T-helper 22 cell (primary cell): ENCODE measurements around the gene CBY2.
"Not testable (repeated sequence)": the region's sequence is repeated elsewhere in the genome, so short reads cannot be mapped to it uniquely, and the experiment has no call there.

Source experiments
- DNase-seq: peaks from one replicate; pipeline ENCODE4 v3.0.0-alpha.2; 2020; ENCODE audit warnings: low read depth

Gene CBY2

DNA sequence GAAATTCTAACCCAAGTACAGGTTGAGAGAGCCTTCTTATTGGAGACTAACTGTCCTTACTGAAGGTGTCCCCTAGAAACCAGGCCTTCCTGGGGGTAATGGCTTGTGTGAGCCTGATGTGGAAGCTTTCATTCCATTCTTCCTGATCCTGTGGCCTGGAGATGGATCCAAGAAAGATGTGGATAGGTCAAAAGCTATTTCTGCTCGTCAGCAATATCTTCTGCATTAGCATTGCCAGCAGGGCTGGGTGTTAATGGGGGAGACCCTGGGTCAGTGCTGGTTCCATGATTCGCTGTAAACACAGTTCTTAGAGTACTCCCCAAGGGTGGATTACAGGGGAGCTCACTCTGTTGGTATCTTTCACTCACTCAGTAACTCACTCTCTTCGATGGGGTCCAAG lies 42.9 kb downstream of the CBY2 start:
- no peak for DNase-seq

DNA sequence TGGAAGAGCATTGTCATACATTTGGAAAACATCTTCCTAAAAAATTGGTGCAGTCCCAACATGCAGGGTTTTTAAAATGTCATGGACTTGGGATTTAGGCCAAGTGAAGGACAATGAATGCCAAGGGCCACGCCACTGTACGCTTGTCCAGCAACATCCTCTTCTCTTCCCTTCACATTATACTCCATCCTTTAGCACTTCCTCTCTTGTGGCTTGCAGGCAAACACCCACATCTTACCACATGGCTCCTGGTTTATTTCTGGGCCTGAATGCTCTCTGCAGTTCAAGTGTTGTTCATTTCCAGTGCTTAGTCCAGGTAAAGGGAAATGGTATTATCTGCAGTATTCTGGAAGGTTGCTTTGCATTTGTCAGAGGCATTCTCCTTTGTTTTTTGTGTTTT lies 45.0 kb downstream of the CBY2 start:
- no peak for DNase-seq

DNA sequence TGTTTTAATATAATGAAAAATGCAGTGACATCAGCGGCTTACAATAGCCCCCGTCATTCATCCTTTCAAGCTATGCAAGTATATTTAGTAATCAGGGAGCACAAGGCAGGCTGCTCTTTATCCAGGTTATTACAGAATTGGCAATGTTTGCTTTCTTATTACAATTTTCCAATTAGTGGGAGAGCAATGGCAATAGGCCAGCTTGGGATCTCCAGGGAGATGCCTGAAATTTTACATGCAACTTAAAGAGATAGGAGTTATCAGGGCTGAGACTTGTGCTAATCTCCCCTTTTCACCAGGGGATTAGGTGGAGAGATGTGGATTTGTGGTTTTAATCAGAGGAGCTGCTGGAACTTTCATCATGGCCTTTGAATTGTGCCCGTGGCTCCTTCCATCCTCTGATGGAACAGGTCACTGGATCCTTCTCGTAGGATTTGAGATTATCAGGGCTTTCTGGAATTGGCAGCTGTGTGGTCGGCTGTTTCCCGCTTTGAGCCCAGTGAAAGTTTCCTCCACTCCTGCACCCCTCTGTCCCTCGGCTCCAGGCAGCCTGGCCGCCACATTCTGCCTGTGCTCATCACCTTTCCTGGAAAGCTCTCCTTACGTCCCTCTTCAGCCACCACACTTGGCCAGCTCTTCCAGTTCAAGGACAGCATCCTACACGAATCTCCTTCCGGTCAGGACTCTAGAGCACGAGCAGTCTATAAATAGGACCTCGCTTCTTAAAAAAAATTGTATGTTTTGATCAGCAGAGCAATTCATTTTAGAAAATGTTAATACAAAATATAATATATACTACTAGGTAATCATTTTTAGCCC lies 47.0 kb downstream of the CBY2 start:
- no peak for DNase-seq

DNA sequence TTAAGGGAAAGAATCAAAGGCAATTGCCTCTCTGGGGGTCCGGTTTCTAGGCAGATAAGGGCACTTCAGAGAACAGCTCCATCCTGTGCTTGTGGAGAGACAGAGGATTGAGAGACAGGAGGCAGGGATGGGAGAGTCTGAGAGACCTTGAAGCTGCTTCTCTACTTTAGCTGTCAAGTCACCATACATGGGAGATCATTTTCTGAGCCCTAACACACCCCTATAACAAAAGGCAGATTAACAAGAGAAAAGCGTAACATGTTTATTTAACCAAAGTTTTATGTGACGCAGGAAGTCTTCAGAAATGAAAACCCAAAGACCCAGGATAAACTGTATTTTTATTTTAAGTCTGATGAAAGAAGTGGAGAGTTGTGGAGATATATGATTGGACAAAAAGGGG lies 48.4 kb downstream of the CBY2 start:
- DNase-seq = no peak

DNA sequence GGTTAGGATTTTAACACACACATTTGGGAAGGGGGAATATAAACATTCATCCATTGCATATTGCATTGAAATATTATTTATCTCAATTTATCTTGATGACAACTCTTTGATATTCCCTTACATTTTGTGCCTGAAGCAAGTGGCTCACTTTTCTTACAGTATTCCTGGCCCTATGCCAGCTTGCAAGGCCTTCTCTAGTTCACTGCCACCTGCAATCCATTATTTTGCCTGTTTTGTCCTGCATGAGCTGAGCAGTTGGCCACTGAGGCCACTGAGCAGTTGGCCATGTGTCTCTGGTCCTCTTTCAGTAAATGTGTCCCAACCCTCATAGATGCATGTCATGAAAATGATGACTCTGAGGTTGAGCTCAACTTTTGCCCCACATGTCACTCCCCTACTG lies 49.8 kb downstream of the CBY2 start:
- DNase-seq = no peak

DNA sequence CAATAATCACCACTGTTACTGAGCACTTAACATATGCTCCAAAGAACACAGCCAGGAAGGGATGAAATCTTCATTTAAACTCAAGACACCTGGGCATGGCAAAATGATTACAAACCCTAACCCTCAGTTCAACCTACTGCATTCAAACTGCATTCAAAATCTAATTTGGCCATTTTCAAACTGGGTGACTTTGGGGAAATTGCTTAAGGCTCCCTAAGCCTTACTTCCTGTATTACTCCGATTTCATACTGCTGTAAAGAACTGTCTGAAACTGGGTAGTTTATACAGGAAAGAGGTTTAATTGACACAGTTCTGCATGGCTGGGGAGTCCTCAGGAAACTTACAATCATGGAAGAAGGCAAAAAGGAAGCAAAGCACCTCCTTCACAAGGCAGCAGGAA lies 50.4 kb downstream of the CBY2 start:
- DNase-seq = no peak

DNA sequence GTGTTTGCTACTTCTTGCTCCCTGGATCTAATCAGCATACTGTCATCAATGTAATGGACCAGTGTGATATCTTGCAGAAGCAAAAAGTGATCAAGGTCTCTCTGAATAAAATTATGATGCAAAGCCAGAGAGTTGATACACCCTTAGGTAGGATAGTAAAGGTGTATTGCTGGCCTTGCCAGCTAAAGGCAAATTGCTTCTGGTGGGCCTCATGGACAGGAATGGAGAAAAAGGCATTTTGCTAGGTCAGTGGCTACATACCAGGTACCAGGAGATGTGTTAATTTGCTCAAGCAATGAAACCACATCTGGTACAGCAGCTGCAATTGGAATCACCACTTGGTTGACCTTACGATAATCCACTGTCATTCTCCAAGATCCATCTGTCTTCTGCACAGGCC lies 54.4 kb downstream of the CBY2 start:
- not testable (repeated sequence) for DNase-seq

DNA sequence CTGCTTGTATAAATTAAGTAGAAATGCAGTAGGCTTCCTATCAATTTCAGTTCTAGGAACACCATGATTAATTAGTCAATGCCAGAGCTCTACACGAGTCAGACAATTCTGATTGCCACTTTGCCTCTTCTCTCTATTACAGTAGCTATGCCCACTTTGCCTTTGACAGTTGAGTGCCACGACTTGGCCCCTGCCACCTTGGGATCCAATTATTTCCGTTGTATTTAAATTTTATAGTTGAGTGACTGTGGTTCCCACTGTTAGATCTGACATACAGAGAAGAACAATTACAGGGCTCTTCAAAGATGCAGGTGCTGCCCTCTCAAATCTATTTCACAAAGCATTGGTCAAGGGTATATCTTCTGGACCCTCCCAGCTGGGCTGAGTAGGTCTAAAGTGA lies 55.5 kb downstream of the CBY2 start:
- DNase-seq = not testable (repeated sequence)

DNA sequence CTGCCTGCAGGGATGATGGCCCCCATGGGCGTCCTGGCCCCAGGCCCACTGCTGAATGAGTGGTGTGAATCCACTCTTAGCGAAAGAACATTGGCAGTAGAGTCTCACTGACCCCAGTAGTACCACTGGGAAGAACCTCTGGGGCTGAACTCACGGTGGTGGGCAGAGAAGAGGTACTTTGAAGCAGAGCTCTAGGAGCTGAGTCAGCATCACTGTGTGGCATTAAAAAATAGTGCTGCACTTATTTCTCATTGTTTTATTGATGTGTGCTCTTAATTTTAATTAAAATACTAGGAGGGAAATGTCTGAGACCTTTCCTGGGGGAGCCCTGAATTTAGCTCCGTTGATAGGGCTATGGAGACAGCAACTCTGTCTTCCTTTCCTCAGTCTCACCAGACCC lies 61.3 kb downstream of the CBY2 start:
- no peak for DNase-seq
